Cardiac fibroblast (primary cell): ENCODE data around the gene RFX2.
A peak's percentile ranks its signal among the peaks of the same experiment; 100 is the strongest.
"Not testable (repeated sequence)": the region's sequence is repeated elsewhere in the genome, so short reads cannot be mapped to it uniquely, and the experiment has no call there.

Experiments used
- DNase-seq, 2 donors: peaks; one replicate each; pipeline versions ENCODE4 v3.0.0 to v3.0.0-alpha.2; 2010; ENCODE audit warnings: low read depth in 2 of 2
- H3K4me3 ChIP-seq, 2 donors: replicated peaks in 1 of 2; 1 replicate in 1 of 2; 2 replicates in 1 of 2; pipeline ENCODE4 v1.5.1; 2011; ENCODE audit warnings: low read depth in 2 of 2, low read length in 2 of 2, mild to moderate bottlenecking in 2 of 2, moderate library complexity in 1 of 2
- TF ChIP-seq, protein P1 (sequence below): IDR thresholded peaks from one replicate; pipeline ENCODE4 v1.5.1; 2011; ENCODE audit warnings: low read depth, mild to moderate bottlenecking, low read length, inconsistent platforms

The RFX2 gene

DNA sequence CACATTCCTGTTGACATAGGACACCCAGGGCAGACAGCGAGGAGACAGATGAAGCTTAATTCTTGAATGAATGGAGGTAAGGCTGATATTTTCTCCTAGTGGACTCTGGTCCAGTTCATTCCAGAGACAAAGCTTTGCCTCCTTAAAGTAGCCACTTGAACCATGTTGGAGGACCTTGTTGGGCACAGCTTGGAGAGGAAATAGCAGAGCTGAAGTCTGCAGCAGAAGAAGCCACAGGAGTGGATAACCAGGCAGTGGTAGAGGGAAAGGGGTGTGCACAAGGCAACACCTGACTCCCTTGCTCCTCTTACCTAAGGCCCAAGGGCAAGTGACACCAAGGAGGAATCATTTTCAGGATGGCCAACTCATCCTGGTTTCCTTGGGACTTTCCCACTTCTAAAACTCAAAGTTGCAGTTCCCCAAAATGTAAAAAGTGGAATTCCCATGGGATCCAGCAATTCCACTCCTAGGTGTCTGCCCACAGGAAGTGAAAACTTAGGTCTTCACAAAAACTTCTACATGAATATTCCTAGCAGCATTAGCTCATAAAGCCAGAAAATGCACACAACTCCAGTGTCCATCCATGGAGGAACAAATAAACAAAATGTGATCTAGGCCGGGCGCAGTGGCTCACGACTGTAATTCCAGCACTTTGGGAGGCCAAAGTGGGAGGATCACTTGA lies 6.6 kb upstream of the RFX2 start:
- no peak overlapping the region for H3K4me3 ChIP-seq
- DNase-seq = no peak
- TF ChIP-seq, protein P1, sequence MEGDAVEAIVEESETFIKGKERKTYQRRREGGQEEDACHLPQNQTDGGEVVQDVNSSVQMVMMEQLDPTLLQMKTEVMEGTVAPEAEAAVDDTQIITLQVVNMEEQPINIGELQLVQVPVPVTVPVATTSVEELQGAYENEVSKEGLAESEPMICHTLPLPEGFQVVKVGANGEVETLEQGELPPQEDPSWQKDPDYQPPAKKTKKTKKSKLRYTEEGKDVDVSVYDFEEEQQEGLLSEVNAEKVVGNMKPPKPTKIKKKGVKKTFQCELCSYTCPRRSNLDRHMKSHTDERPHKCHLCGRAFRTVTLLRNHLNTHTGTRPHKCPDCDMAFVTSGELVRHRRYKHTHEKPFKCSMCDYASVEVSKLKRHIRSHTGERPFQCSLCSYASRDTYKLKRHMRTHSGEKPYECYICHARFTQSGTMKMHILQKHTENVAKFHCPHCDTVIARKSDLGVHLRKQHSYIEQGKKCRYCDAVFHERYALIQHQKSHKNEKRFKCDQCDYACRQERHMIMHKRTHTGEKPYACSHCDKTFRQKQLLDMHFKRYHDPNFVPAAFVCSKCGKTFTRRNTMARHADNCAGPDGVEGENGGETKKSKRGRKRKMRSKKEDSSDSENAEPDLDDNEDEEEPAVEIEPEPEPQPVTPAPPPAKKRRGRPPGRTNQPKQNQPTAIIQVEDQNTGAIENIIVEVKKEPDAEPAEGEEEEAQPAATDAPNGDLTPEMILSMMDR = no peak

- TF ChIP-seq, protein P1 = no peak
- no peak for DNase-seq
- H3K4me3 ChIP-seq = no peak overlapping the region
Observed at GRCh38 chr19:6115992-6116391, 5.7 kb upstream of the RFX2 start.

GRCh38 chr19:6113616-6114188 lies 3.4 kb upstream of the RFX2 start:
- DNase-seq = no peak
- TF ChIP-seq, protein P1 = no peak
- no peak overlapping the region for H3K4me3 ChIP-seq

GRCh38 chr19:6109947-6110346 lies 353 bp downstream of the RFX2 start:
- TF ChIP-seq, protein P1 = no peak
- peak overlapping the region; percentile 61 to 62 for H3K4me3 ChIP-seq
- DNase-seq = no peak

DNA sequence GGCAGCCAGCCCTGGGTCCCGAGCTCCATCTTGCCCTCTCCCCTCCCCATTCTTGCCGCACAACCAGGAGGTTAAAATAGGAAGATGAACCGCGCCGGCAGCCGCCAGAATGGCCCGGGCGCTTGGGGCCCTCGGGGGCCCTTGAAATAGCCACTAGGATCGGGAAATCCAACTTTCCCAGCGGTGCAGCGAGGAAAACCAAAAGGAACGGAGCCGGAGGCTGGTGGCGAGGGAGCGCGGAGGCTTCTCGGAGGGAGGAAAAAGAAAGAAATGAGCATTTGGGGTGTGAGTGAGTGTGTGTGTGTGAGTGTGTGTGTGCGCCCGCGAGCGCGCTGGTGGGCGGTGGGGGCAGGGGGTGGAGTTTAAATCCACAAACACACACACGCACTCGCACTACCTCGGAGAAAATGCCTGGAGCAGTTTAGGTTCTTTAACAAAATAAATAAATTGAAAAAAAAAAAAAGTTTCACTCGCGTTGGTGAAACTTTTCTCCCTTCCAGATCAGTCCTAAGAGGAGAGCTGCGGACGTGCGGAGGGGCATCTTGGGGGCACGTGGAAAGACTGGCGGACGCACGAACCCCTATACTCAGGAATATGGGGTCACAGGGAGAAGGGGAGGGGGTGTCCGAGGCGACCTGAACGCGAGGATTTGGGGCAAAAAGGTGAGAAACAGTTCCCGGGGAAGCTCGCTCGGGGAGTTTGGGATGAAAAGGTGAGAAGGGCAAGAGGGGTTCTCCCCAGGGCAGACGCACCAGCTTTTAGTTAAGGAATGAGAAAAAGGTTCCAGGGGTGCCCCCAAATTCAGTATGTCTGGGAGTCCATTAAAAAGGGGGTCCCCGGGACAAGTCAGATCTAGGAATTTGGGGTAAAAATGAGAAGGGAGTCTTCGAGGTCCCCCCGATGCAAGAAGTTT lies 1.3 kb downstream of the RFX2 start:
- TF ChIP-seq, protein P1 = no peak
- DNase-seq = peak; percentile 60 to 81
- H3K4me3 ChIP-seq = peak overlapping the region; percentile 61 to 62

- DNase-seq, H3K4me3 ChIP-seq: not testable (repeated sequence)
Observed at GRCh38 chr19:6106643-6107294, 3.5 kb downstream of the RFX2 start.
